Keratinocyte (primary cell): ENCODE results near the gene EDNRA. TPM values are rescaled to one million over a fixed set of nuclear protein-coding genes. Genes with fewer than 3 reads are reported as not detected.
A peak's percentile ranks its signal among the peaks of the same experiment; 100 is the strongest.

ENCODE experiments used
- DNase-seq: peaks from one replicate; pipeline ENCODE4 v3.0.0-alpha.2; 2011; ENCODE audit warnings: low read depth, missing footprints, low spot score
- FAIRE-seq: peaks from 2 replicates; lab custom pipeline; 2011; peaks lifted over from hg19 to GRCh38; lab: Jason Lieb, UNC
- H2AFZ ChIP-seq: 2 replicates; pipeline ENCODE4 v1.6.0; 2012; ENCODE audit warnings: low read length, control low read depth, inconsistent platforms; ENCODE audit not compliant: control insufficient read depth
- H3K27ac ChIP-seq: 2 replicates; pipeline ENCODE4 v1.5.1; 2011; ENCODE audit warnings: low read length; ENCODE audit not compliant: control insufficient read depth, insufficient read depth
- H3K27me3 ChIP-seq: 3 replicates; pipeline ENCODE4 v1.6.0; 2011; ENCODE audit warnings: low read length; ENCODE audit not compliant: control insufficient read depth, insufficient read depth; ENCODE audit errors: extremely low read depth
- H3K36me3 ChIP-seq, 2 experiments: 2 replicates in 1 of 2; 3 replicates in 1 of 2; pipeline ENCODE4 v1.5.1; 2011; ENCODE audit warnings: low read length in 2 of 2, mild to moderate bottlenecking in 1 of 2; ENCODE audit not compliant: control insufficient read depth in 2 of 2, insufficient read depth in 2 of 2; ENCODE audit errors: extremely low read depth in 1 of 2
- H3K4me1 ChIP-seq: 3 replicates; pipeline ENCODE4 v1.5.1; 2011; ENCODE audit warnings: low read length; ENCODE audit not compliant: control insufficient read depth, insufficient read depth; ENCODE audit errors: extremely low read depth
- H3K4me2 ChIP-seq: 3 replicates; pipeline ENCODE4 v1.6.0; 2011; ENCODE audit warnings: low read depth, low read length; ENCODE audit not compliant: control insufficient read depth, insufficient read depth; ENCODE audit errors: extremely low read depth
- H3K4me3 ChIP-seq, 3 experiments: fragments of 200-600 bp in 1 of 3; sonication (generic) in 1 of 3; 2 replicates in 2 of 3; 3 replicates in 1 of 3; pipeline ENCODE4 v1.5.1; 2011 to 2016; ENCODE audit warnings: low read length in 3 of 3, mild to moderate bottlenecking in 3 of 3, control low read depth in 2 of 3, inconsistent platforms in 1 of 3, low read depth in 1 of 3, mixed read lengths in 1 of 3, mixed run types in 1 of 3, moderate library complexity in 1 of 3; ENCODE audit not compliant: control insufficient read depth in 2 of 3, insufficient read depth in 2 of 3; ENCODE audit errors: extremely low read depth in 1 of 3
- H3K79me2 ChIP-seq: 2 replicates; pipeline ENCODE4 v1.6.0; 2012; ENCODE audit warnings: low read length; ENCODE audit not compliant: control insufficient read depth, insufficient read depth
- H3K9ac ChIP-seq: 3 replicates; pipeline ENCODE4 v1.6.0; 2011; ENCODE audit warnings: low read length; ENCODE audit not compliant: control insufficient read depth, insufficient read depth; ENCODE audit errors: extremely low read depth
- H3K9me1 ChIP-seq: 3 replicates; pipeline ENCODE4 v1.6.0; 2011; ENCODE audit warnings: low read length; ENCODE audit not compliant: control insufficient read depth, insufficient read depth; ENCODE audit errors: extremely low read depth
- H3K9me3 ChIP-seq: 2 replicates; pipeline ENCODE4 v1.5.1; 2012; ENCODE audit warnings: low read depth, low read length; ENCODE audit not compliant: control insufficient read depth
- H4K20me1 ChIP-seq: 3 replicates; pipeline ENCODE4 v1.6.0; 2011; ENCODE audit warnings: low read length; ENCODE audit not compliant: control insufficient read depth, insufficient read depth; ENCODE audit errors: extremely low read depth
- EZH2 ChIP-seq: IDR thresholded peaks from one replicate; pipeline ENCODE4 v1.6.1; 2012; ENCODE audit warnings: inconsistent platforms, mild to moderate bottlenecking, low read length, moderate library complexity
- dilution Hi-C: fragments of 300-500 bp; cut with MboI; formaldehyde crosslinking; loops from one replicate; pipeline ENCODE4 v1.7.0; 2020; ENCODE audit warnings: low sequenced_read_pairs; ENCODE audit not compliant: extremely low pct_ligation_motif_present
- polyA plus RNA-seq, 5 experiments: library from polyadenylated mRNA; depleted of rRNA in 3 of 5; stranded (reverse) in 3 of 5; stranded (forward) in 1 of 5; unstranded in 1 of 5; fragments of >200 nt; gene quantifications; 1 replicate in 1 of 5; 2 replicates in 3 of 5; 3 replicates in 1 of 5; pipeline versions ENCODE4 v1.2.1 to v1.2.3, GENCODE V29; 2011 to 2012; ENCODE audit warnings: missing spikeins in 2 of 5, low read depth in 1 of 5, low replicate concordance in 1 of 5
- TF ChIP-seq, protein P1 (sequence below), 3 experiments: IDR thresholded peaks in 1 of 3; conservative IDR thresholded peaks in 1 of 3; optimal IDR thresholded peaks in 1 of 3; 2 replicates in 2 of 3; 3 replicates in 1 of 3; pipeline versions ENCODE3 to v1.5.1; 2011; ENCODE audit warnings: low read length in 3 of 3, mild to moderate bottlenecking in 3 of 3, moderate library complexity in 2 of 3, control low read depth in 1 of 3, inconsistent platforms in 1 of 3; ENCODE audit not compliant: insufficient read depth in 2 of 3; ENCODE audit errors: extremely low read depth in 1 of 3

The EDNRA gene
- polyA plus RNA-seq, 1 donor (not counting 4 experiments of a cell fraction or from before 2014, with no cell fraction given) = 7.8 TPM

- dilution Hi-C loops = no loop called here
- no peaks in the 10 kb centered on the region for H3K79me2 ChIP-seq
- TF ChIP-seq, protein P1, sequence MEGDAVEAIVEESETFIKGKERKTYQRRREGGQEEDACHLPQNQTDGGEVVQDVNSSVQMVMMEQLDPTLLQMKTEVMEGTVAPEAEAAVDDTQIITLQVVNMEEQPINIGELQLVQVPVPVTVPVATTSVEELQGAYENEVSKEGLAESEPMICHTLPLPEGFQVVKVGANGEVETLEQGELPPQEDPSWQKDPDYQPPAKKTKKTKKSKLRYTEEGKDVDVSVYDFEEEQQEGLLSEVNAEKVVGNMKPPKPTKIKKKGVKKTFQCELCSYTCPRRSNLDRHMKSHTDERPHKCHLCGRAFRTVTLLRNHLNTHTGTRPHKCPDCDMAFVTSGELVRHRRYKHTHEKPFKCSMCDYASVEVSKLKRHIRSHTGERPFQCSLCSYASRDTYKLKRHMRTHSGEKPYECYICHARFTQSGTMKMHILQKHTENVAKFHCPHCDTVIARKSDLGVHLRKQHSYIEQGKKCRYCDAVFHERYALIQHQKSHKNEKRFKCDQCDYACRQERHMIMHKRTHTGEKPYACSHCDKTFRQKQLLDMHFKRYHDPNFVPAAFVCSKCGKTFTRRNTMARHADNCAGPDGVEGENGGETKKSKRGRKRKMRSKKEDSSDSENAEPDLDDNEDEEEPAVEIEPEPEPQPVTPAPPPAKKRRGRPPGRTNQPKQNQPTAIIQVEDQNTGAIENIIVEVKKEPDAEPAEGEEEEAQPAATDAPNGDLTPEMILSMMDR (optimal IDR thresholded peaks at IDR 0.05 in 1 of 3, IDR thresholded peaks at IDR 0.05 in 1 of 3, conservative IDR thresholded peaks at IDR 0.05 in 1 of 3; ENCODE audit: extremely low read depth in 1 of 3, insufficient read depth in 2 of 3, low read length in 3 of 3) = no peak
- no peak for TF ChIP-seq EZH2
- H3K4me3 ChIP-seq = no peak overlapping the region
- peak; percentile 17 for DNase-seq
- H3K36me3 ChIP-seq = no peaks in the 10 kb centered on the region
- no peaks in the 10 kb centered on the region for H4K20me1 ChIP-seq
- H3K9me1 ChIP-seq = no peaks in the 10 kb centered on the region
- H3K9me3 ChIP-seq = no peaks in the 10 kb centered on the region
- peaks cover 5% of the 10 kb centered on the region for H3K4me1 ChIP-seq
- no peaks in the 10 kb centered on the region for H3K27me3 ChIP-seq
- H3K4me2 ChIP-seq = no peak overlapping the region
- no peak overlapping the region for H3K9ac ChIP-seq
- no peak overlapping the region for H3K27ac ChIP-seq
- peak; percentile 64 for FAIRE-seq
- no peak overlapping the region for H2AFZ ChIP-seq
Observed at GRCh38 chr4:147578051-147578476, 97.2 kb downstream of the EDNRA start.

- Histone ChIP-seq H3K4me1 (peaks cover 5% of the 10 kb centered on the region), H3K79me2 (no peaks in the 10 kb centered on the region), H3K4me2 (no peak overlapping the region), H2AFZ (no peak overlapping the region), H3K36me3 (no peaks in the 10 kb centered on the region), H3K27me3 (no peaks in the 10 kb centered on the region), H3K9ac (no peak overlapping the region), H3K9me3 (no peaks in the 10 kb centered on the region), H3K4me3 (no peak overlapping the region), H4K20me1 (no peaks in the 10 kb centered on the region), H3K9me1 (no peaks in the 10 kb centered on the region), H3K27ac (no peak overlapping the region)
- TF ChIP-seq EZH2 = no peak
- TF ChIP-seq, protein P1 (optimal IDR thresholded peaks at IDR 0.05 in 1 of 3, IDR thresholded peaks at IDR 0.05 in 1 of 3, conservative IDR thresholded peaks at IDR 0.05 in 1 of 3; ENCODE audit: extremely low read depth in 1 of 3, insufficient read depth in 2 of 3, low read length in 3 of 3) = no peak
- dilution Hi-C loops = no loop called here
- no peak for FAIRE-seq
- no peak for DNase-seq
Observed at GRCh38 chr4:147578593-147578992, 97.7 kb downstream of the EDNRA start.
